ENCODE measurements around the gene BRMS1.
"Not testable (repeated sequence)": the region's sequence is repeated elsewhere in the genome, so short reads cannot be mapped to it uniquely, and the experiment has no call there.

BRMS1 gene

DNA sequence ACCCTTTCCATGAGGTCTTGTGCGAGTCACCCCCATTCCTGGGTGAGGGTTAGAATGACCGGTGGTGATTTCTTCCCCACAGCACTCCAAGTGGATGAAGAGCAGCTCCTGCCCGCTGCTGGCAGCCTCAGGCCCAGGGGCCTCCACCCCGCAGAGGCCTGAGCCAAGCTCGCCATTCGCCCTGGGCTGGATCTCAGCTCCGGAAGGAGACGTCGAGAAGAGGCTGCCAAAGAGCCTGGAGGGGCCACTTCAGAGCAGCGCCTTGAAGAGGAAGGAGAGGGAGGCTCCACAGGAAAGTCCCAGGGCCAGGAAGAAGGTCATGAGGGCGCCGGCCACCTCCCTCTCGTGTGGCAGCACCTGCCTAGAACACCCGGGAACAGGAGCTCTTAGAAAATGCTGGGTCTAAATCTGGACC is 18.3 kb upstream of the BRMS1 start:
- DNase-seq (ENCODE audit: low read depth), result no peak

DNA sequence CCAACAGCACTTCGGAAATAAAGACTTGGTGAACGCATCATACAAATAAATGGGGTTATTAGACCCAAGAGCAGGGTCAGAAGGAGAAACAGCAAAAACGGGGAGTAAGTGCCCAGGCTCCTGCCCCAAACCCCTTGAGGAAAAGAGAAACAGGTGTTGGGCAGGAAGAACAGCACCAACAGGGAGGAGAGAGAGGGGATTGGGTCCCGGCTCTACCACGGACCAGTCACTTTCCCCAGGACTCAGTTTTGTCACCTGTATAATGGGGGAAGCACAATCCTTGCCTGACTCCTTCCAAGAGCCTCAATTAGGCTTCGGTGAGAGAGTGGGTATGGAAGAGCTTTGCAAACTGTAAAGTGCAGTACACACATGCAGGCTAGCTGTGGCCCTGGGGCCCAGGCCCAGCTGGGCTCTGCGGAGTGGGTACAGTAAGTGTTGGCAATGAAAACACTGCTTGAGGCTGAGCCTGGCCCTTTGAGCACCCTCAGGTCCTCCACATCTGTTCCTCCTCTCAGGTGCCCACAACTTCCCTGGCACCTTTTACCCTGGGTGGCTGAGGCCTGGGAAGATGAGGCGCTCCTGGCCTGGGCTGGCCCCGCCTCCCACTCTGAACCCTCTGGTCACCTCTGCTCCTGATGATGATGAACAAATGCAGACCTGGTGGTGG is 17.7 kb upstream of the BRMS1 start:
- no peak for DNase-seq (ENCODE audit: low read depth)

DNA sequence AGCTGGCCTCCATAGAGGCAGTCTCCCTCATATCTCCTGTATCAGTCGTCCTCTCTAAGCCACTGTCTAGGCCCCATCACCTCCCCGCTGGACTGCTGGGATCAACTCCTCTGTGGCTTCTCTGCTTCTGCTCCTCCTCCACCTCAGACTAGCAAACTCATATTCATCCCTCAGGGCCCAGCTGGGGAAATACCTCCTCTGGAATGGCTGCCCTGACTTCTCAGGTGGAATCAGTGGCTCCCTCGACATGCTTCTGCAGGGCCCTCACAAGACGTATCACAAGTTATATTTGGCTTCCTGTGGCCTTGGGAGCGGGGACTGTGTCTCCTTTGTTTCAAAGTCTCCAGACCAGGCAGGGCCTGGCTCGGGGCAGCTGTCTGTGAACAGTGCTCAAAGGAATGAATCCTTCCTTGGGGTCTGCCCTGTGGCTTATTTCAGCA is 16.6 kb upstream of the BRMS1 start:
- no peak for DNase-seq (ENCODE audit: low read depth)

GRCh38 chr11:66360406-66361073 is 15.6 kb upstream of the BRMS1 start:
- DNase-seq (ENCODE audit: low read depth), result no peak

- DNase-seq (ENCODE audit: low read depth), result no peak
Observed at GRCh38 chr11:66359662-66360087, 14.8 kb upstream of the BRMS1 start.

DNA sequence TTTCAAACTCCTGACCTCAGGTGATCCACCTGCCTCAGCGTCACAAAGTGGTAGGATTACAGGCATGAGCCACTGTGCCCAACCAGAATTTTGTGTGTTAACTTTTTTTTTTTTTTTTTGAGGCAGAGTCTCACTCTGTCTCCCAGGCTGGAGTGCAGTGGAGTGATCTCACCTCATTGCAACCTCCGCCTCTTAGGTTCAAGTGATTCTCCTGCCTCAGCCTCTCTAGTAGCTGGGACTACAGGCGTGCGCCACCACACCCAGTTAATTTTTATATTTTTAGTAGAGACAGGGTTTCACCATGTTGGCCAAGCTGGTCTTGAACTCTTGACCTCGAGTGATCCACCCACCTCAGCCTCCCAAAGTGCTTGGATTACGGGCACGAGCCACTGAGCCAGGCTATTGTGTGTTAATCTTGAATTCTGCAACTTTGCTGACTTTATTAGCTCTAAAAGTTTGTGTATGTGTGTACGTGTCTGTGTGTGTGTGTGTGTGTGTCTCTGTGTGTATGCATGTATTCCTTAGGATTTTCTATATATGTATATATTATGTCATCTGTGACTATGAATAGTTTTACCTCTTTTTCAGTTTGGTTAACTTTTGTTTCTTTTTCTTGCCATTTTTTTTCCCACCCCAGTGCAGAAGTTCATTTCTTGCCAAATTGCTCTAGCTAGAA is 5.8 kb upstream of the BRMS1 start:
- not testable (repeated sequence) for DNase-seq (ENCODE audit: low read depth)

DNA sequence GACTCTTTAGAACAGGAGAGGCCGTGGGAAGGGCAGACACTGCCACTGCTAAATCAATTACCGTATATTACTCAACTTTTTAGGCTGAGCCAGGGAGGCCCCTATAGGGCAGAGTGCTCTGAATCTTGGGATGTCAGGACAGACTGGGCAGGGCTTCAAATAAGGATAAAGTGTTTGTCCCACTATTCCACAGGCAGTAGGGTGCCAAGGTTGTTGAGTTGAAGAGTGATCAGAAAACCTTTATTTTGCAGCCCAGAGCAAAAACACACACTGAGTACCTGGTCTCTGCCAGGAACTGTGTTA is 4.1 kb upstream of the BRMS1 start:
- DNase-seq (ENCODE audit: low read depth), result no peak

DNA sequence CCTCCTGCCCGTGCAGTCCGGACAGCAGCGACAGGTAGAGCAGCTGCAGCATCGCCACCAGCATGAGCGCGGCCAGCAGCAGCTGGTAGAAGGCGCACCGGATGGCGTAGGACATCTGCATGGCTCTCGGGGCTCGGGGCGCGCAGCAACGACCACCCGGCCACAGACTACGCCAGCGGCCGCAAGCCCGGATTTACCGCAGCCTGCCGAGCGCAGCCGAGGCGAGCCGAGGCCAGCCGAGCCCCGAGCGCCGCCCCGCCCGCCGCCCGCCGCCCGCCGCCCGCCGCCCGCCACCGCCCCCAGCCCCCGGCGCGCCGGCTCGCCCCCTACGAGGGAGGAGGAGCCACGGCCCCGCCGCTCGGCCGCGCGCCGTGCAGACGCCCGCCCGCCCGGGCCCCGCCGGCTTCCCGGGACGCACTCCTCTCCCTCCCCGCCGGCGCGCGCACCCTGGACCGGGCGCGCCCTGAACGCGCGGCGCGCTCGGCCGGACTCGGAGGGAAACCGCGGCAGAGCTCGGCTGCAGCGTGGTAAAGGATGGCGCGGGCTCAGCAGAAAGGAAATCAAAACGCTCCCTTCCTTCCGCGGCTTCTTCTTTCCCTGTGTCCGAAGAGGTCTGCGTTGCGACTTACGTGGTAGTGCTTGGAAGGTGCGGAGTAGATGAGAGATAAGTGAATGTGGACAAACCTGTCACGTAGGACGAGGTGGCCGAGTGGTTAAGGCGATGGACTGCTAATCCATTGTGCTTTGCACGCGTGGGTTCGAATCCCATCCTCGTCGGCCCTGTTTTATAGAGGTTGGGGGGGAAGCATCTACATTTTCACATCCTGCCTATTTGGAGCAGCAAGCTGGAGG is 2.7 kb upstream of the BRMS1 start, which contains the start of gene B4GAT1:
Gene B4GAT1, minus strand, starts transcription at position 205 of the 852 bp plus-strand sequence. Its CDS starts 84 bp downstream, at position 121.
- DNase-seq (ENCODE audit: low read depth), result peak; percentile 66

DNA sequence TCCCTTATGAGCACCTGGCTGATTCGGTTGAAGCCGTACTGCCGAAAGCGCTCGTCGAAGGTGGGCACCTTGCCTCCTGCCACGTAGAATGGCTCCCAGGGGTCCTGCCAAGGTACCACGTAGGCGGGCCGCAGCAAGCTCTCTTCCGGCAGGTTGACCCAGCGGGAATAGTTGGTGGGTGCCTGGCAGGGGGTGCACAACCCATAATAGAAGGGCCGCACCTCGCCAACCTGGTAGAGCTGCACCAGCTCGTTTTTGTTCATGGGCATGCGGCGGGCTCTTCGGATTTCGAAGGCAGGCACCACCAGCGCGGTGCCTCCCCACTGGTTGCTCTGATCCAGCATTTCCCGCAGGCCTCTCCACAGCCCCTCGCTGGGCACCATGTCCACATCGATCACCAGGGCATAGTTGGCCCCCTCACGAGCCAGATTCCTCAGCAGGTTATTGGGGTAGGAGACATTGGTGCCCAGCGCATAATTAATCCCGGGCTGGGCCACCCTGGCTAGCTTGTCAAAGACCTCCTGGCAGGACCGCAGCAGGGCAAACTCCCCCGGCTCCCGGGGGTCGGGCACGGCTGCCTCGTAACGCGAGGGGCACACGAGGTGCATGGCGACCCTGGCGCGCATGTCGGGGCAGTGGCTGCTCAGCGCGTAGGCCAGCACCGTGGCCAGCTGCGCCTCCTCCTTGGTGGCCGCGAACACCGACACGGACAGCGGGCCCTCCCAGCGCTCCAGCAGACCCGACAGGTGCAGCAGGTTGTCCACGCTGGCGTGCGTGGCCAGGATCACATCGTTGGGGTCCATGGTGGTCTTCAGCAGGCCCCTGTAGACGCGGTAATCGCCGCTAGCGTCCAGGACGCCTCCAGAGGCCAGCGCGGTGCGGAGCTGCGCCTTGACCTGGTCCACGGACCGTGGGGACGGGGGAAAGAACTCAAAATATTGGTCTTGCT is 1.8 kb upstream of the BRMS1 start:
- DNase-seq (ENCODE audit: low read depth), result no peak

- no peak for DNase-seq (ENCODE audit: low read depth)
Observed at GRCh38 chr11:66345316-66345649, 379 bp upstream of the BRMS1 start.

GRCh38 chr11:66343176-66343575 is 1.7 kb downstream of the BRMS1 start:
- DNase-seq (ENCODE audit: low read depth), result no peak

DNA sequence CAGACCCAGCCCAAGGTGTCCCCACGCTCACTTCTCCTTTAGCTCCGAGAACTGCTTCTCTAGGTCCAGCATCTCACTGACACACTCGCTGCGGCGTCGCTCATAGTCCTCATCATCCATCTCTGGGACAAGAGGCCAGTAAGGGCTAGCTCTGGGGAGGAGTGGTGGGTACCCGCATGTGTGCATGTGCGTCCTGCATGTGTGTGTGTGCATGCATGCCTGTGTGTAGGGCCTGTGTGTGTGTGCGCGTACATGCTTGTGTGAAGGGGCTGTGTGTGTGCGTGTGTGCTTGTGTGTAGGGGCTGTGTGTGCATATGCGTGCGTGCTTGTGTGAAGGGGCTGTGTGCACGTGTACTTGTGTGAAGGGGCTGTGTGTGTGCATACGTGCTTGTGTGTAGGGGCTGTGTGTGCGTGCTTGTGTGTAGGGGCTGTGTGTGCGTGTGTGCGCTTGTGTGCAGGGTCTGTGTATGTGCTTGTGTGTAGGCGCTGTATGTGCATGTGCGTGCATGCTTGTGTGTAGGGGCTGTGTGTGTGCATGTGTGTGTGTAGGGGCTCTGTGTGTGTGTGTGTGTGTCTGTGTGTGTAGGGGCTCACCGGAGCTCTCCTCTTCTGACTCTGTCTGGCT is 3.3 kb downstream of the BRMS1 start:
- no peak for DNase-seq (ENCODE audit: low read depth)

DNA sequence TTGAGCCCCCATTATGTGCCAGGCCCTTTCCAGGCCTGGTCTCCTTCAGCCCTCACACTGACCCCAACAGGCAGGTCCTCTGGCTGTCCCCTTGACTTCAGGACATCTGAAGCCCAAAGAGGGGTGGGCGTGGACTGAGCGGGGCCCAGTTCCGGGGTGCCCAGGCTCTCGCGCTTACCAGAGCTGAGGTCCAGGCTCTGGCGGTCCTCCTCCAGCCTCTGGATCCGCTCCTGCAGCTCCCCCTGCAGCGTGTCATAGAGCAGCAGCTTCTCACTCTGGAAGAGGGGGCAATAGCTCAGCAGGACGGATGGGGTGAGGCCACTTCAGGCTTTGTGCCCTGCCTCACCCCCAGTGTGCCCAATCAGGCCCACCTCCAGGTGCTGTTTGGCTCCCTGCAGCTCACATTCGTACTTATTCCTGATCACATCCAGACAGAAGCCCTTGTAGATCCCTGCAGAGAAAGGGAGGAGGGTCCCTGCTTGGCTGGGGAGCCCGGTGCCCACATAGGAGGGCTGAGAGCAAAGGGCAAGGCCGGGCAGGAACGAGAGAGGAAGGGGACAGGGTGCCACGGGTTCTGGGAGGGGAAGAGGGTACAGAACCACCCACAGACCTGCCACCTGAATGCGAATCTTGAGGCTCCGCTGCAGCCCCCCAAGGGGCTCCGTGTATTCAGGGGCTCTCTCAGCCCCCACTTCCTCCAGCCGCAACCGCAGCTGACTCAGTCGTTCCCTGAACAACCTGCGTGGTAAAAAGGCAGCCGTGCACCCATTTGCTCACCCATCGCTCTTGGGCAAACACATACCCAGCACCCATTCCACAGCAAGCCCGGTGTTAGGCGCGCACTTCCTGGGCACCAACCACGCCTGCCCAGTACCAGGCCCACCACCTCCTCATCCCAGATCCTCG is 4.1 kb downstream of the BRMS1 start:
- DNase-seq (ENCODE audit: low read depth), result no peak

- no peak for DNase-seq (ENCODE audit: low read depth)
Observed at GRCh38 chr11:66339686-66340483, 5.0 kb downstream of the BRMS1 start.

GRCh38 chr11:66339162-66339675 is 5.7 kb downstream of the BRMS1 start:
- DNase-seq (ENCODE audit: low read depth), result no peak

DNA sequence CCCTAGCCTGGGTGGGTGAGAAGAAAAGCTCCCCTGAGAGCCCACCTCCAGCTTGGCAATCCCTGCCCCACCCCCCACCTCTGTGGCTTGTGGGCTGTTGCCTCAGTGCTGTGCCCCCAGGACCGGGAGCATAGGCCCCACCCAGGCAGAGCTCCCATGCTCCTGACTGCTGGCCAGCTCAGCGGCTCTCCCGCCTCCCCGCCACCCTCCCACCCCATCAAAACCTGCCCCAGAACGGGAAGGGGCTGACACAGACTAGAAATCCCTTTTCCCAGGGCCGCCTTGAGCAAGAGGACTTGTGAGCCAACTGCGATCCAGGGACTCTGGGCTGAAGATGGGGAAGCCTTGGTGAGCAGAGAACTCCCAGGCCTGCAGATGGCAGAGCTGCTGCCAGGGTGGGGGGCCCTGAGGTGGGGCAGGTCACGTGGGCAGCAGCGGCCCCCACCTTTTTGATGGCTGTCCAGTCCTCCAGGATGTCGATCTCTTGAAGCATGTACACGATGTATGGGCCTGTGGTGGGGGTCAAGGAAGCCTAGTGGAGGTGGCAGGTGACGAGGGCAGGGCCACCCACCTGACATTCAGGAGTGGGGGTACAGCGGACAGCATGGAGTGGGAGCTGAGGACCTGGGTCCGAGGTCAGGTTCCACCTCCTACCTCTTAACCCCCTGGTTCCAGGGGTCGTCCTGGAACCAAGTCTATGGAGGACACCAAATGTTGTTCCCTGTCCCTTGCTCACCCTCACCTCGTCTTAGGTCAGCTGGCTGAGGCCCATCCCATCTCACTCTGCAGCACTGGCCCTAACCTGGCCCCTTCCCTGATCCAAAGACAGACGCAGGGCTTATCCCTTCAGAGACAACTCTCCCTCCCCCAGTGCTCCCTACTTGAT is 6.4 kb downstream of the BRMS1 start:
- no peak for DNase-seq (ENCODE audit: low read depth)

GRCh38 chr11:66337103-66337899 is 7.6 kb downstream of the BRMS1 start:
- DNase-seq (ENCODE audit: low read depth), result no peak

Measured in T follicular helper cell (primary cell).